GM18502 (cell line): ENCODE results near the gene PDSS2.
"Not testable (repeated sequence)": the region's sequence is repeated elsewhere in the genome, so short reads cannot be mapped to it uniquely, and the experiment has no call there.

Experiments
- ATAC-seq: cut with Tn5 transposase; IDR thresholded peaks from one replicate; pipeline ENCODE4 v1.9.1; 2021; ENCODE audit warnings: mild to moderate bottlenecking; ENCODE audit not compliant: unreplicated experiment, poor library complexity

PDSS2 gene

DNA sequence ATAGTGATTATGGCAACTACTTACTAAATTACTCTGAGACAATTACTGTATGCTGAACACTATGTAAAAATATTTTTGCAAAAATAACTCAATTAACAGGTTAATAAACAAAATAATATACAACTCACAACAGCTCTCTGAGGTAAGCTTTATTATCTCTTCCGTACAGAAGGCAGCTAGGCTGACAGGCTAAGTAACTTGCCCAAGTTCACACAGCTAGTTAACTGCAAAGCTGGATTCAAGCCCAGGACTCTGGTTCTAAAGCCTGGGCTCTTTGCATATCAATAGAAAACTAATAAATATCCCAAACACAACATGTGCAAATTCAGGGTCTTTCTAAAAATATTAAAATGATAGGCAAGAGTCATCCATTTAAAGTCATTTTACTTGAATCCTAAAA is 174.6 kb downstream of the PDSS2 start:
- ATAC-seq = no peak

DNA sequence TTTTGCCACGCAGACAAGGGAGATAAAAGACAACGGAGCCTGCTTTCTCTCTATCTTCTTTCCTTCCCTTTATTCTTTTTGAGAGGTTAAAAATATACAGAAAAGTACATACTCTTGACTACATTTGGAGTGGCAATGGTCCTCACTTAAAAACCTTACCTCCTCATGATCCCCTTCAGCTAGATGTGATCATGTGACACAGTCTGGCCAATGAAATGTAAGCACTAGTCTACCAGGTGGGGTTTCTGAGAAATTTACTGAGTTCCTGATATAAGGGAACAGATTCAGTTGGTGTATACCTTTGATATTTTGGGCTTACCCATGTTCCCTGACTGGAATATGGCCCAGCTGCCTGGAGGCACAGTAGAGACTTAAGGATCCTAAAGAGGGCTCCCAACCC is 178.6 kb downstream of the PDSS2 start:
- no peak for ATAC-seq

DNA sequence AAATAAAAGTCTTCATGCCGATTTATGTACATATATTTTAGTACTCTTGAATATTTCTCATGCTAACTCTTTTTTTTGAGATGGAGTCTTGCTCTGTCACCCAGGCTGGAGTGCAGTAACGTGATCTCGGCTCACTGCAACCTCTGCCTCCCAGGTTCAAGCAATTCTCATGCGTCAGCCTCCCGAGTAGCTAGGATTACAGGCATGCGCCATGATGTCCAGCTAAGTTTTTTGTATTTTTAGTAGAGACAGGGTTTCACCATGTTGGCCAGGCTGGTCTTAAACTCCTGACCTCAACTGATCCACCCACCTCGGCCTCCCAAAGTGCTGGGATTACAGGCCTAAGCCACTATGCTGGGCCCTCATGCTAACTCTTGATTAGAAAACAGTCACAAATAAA is 179.4 kb downstream of the PDSS2 start:
- not testable (repeated sequence) for ATAC-seq

DNA sequence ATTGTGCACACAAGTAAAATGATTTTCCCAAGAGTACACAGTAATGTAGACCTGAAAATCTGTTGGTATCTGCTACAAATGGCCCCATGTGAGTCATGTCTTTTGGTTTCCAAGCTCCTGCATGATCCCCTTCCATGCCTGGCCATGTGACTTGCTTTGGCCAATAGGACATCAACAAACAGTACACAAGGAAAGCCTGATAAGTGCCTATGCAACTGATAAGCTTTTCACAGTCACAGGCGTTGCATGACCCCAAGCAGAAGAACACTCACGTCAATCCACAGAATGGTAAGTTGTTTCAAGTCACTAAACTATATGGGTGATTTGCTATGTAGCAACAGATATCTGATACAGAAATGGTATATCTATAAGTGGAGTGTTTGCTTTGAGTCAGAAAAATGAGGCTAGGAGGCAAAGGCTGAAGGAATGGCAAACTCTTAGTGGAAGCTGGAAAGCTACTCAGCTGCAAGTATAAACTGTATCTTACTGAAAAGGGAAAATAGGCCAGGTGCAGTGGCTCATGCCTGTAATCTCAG is 184.0 kb downstream of the PDSS2 start:
- ATAC-seq = no peak

DNA sequence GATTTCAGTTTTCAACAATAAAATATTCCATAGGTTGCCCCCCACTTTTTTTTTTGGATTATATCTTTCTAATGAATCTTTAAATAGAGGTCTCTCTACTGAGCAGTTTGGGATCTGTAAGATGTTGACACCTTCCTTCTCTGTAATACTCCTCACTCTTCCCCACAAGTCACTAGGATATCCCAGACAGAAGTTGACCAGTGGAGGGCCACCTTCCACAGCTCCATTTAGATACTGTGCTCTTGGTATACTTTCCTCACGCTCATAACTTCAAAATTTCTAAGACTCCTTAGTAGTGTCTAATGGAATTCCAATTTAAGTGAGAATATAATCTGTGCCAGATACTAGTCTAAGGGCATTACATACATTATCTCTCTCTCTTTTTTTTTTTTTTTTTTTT is 185.1 kb downstream of the PDSS2 start:
- no peak for ATAC-seq

DNA sequence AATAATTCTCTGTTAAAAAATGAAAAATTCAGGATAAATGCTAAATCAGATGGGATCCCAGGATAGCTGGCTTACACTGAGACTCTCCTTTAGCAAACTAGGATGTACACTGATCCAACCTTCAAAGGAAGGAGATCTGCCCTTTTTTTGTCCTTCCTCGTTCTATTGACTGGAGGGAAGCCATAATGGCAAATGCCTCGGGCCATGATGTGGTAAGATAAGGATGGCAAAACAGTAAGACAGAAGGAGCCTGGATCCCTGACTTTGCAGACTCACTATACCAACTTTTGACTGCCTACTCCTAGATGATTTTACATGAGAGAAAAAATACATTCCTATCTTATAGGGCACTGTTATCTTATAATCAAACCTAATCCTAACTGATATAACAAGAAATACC is 187.1 kb downstream of the PDSS2 start:
- no peak for ATAC-seq

DNA sequence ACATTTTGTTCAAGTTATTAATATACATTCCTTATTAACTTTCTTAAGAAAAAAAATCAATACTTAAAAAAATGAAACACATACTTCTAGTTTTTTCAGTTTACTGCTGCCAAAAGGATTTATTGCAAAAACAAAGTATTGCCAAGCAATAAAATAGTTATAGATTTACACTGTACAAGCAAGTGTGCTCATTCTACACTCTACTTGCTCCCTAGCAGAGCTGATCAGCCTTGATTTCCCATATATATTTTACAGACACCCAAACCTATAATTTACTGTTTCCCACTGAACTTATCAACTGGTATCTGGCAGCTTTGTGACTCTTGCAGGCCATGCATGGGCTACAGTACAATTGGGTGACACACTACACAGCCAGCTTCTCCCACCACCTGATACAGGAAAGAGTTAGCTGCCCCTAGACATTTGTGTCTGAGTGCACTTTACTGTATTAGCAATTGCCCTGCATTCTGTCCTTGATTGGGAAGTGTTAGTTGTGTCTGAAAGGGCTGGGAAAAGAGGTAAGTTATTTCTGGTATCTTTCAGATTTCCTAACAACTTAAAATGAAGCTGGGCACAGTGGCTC is 188.1 kb downstream of the PDSS2 start:
- ATAC-seq = no peak

DNA sequence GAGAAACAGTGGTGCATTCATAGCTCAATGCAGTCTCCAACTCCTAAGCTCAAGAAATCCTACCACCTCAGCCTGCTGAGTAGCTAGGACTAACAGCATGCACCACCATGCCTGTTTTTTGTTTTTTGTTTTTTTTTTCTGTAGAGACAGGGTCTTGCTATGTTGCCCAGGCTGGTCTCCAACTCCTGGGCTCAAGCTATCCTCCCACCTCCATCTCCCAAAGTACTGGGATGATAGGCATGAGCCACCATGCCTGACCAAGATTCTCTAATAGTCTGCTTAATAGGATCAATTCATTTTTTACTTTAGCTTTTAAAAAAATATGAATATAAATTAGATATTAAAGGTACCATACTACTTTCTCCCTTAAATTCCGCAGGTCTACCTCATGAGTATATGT is 191.7 kb downstream of the PDSS2 start:
- no peak for ATAC-seq

DNA sequence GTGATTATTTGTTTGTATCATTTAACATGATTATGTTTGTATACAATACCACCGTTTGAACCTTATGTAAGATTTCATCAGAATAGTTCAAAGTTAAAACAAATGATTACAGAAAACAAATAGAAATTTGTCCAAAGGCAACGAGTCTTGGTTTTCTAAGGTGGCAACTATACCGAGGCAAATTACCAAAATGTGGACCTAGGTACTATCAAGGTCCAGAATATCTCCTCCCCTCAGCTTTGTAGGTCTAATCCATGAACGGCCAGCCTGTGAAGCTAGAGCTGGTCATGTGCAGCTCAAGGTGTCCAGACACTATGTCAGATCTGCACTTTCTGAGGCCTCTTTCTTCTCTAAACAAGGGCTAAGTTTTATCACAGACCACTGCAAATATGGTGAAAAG is 192.4 kb downstream of the PDSS2 start:
- no peak for ATAC-seq

DNA sequence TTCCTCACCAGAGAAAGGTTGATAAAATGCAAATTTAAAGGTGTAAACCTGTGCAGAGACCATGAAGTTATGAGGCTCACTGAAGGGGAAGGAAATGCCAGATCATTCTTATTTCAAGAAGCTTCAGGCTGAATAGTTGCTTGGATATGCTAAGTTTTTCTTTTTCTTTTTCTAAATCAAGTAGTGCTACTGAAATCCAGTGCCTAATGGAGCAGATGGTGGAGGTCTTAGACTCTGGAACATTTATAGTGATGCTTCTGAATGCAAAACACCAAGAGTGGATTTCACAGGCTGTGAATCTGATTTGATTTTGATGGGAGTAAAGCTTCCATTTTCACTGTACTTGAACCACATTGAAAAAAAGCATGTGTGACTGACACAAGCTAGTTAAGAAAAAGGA is 192.8 kb downstream of the PDSS2 start:
- no peak for ATAC-seq

DNA sequence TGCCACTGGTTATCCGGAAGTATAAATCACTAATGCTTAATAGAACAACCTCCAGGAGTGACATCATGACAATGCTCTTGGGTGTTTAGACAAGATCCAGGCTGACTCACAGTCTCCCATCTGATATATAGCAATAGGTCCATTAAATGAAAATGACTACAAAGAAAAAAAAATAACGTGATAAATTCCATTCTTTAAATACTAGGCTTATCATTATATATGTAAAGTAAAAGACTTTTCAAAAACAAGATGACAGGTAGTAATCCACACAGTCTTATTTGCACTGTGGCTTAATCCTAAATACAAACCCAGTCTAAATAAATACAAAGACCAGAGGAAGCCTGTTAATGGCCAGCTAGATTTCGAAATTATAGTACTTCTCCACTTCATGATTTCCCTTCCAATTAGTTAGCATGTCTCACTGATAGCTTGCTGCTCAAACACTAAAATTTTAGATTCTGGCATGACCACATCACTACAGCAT is 195.0 kb downstream of the PDSS2 start:
- ATAC-seq = no peak

DNA sequence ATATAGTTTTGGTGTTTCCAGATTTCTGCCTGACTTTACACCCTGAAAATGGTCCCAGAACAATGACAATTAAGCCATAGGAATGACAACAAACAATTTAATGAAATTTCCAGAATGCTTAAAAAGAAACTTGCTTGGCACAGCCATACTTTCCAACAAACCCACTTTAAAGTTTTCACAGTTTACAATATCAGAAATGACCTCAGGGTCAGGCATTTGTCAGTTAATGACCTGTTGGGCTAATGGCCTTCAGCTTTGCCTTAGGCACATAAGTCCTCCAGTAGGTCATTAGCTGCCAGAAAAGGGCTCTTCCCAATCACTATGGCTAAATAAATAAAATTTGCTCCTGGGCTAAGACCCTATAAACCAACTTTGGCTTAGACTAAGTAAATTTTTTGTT is 199.4 kb downstream of the PDSS2 start:
- no peak for ATAC-seq

DNA sequence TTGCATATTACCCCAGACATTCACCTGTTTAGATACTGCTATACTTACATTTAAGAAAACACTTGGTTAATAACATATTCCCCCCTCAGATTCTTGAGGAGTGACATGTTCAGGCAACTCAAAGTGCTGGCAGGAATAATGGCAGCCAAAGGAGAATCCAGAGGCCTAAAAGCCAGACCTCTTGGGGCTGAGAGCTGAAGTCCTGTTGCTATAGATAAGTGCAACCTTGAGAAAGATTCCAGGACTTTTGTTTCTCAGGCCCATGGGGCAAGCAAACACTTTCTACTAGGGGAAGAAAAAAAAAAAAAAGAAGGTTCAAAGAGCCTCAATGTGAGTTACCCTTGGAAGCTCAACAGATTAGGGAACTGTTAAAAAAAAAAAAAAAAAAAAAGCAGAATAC is 211.2 kb downstream of the PDSS2 start:
- no peak for ATAC-seq

DNA sequence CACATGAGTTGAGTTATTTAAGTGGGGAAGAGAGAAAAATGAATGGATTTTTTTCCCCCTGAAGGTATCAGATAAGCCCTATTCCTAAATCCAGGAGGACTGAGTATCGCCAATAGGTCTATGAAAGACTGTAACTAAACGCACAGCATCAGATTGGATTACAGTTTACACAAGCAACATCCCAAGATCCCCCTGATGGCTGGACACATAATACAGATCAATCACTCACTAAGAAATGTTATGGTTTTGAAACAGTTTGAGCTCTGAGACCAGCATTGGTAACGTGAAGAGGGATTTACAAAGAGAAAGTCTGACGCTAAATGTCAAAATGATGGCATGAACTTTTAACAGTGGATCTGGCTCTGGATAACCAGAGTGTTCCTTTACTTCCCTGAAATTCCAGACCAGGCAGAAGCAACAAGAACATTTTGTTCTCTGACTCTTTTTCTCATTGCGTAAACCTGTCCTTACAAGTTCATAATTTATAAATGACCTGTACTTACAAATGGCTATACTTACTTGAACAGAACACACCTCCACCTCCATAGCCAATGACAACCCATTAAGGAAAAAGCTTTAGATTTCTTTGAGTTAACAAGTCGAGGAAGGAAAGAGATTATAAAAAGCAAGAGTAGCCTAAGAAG is 212.3 kb downstream of the PDSS2 start:
- no peak for ATAC-seq

DNA sequence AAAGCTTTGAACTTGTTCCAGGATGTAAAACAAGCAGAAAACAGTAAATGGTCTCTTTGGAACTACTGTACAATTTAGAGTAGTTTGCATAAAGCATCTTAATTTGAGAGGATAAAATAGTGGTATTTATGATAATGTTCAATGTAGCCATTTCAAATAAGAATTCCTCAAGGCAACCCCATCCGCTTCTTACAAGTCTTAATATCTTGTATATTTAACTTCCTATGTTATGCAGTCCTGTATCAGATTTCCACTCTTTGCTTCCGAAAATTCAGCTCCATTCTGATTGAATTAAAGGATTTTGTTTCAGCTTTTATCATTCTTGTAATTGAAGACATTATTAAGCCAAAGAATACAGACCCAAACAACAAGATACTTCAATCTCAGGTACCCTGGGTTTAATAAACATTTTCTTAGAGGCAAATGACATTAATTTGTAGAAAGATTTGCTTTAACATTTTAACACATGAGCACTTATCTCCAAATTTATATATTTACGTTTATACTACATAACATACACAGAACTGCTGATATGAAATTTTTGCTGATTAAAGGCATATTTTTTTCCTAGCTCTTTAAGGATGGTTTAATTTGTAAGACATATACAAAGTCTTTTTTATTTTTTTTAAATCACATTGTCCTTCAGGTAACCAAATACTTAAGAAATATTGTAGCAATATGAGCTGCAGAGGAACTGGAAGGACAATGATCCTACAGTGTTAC is 213.0 kb downstream of the PDSS2 start:
- no peak for ATAC-seq

DNA sequence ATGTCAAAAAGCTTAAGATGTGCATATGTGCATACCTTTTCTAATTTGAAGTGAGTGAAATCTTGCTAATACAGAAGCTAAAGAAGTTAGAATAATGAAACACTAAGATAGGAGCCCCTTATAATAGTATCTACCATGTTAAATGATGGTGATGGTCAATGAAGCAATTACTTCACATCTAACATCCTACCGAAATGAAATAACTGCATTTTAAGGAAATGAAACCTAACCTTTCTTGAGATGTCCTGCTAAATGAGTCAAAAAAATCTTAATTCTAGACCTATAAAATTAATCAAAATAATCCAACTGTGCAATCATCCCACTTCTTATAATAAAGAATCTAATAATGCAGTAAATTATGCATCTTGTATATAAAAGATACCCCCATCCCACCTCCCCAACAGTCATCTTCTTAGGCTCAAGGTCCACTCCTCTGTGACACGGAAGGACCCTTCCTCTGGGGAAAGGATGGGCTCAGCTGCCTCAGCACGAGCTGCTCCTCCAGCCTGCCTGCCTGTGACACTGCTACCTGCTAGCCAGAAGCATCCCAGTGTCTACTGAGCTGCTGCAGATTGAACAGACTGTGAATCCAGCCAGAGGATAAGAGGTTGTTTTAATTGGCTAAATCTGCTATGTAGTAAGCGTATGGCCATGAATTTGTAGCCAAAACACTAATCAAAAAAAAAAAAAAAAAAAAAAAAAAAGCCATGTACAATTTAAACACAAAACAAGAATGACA is 214.5 kb downstream of the PDSS2 start:
- no peak for ATAC-seq

DNA sequence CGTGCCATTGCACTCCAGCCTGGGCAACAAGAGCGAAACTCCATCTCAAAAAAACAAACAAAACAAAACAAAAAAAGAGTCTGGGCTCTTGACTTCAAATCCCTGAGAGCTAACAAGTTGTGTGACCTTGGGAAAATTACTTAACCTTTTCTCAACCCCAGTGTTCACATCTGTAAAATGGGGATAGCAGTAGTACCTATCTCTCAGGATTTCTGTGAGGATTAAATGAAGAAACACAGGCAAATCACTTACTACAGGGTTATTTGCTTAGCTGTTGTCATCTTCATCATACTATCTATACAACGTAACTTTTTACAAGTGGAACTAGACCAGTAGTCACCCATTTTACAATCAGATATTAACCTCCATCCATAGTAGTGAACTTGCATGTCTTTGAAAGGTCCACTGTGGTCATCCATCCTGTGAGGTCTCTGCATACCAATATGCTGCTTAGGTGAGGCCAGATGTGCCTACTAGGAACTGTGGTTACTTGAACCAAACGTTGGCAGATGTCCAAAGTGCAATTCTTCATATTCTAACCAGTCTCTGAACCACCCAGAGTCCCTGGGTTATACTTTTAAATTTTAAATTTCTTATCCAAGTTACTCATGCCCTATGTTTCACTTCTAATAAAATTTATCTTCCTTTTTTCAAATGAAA is 215.2 kb downstream of the PDSS2 start:
- no peak for ATAC-seq

DNA sequence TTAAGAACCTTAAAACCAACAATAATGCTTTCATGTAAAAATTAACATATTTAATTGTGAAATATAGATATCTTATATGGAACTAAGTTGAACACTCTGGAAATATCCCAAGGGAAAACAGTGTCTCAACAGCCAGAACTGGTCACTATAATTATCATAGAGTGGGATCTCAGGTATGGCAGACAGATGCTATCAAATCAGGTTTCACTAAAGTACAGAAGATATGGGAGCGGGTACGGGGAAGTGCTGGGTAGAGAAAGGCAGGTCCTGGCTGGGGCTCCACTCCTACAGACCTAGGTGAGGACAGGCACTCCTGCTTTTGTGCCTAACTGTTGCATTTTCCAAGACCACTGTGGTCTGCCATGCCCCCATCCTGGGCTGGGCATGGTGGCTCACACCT is 215.9 kb downstream of the PDSS2 start:
- no peak for ATAC-seq

DNA sequence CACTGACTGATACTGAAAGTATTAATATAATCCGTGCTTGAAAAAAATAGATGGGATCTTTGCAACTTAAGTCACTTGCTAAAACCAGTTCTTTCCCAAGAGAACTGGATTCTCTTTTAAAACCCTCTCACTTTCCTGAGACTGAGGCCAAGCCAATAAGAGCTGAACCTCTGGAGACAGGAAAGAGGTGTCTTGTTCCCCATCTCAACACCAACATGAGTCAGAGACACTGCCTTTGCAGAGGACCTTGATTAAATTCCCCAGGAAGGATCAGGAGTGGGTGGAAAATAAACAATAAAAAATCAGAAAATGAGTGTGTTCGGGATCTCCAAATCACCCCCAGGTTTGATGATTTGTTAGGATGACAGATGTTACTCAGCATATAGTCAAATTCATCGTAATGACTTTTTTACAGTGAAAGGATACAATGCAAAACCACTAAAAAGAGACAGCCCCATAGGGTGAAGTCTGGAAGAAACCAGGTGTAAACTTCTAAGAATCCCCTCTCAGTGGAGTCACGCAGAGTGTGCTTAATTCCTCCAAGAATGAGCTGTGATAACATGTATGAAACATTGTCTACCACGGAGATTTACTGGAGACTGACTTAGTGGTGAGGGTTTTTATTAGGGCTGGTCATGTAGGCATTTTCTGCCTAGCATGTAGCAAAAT is 221.2 kb downstream of the PDSS2 start:
- ATAC-seq = no peak

DNA sequence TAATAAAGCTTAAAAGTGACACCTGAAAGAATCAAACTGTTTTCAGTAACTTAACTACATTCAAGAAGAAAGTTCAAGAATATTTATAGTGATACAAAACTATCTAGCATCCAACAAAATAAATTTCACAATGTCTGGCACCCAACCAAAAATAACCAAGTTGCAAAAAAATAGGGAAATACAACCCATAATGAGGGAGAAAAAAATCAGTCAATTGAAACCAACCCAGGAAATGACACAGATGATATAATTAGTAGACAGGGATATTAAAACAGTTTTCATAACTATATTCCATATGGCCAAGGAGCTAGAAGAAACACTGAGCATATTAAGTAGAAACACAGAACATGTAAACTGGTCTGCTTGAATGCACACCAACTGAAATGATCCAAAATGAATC is 223.9 kb downstream of the PDSS2 start:
- ATAC-seq = no peak
